Activated CD8-positive, alpha-beta memory T cell treated with anti-CD3 and anti-CD28 coated beads, Interleukin-2, amount 50 U/mL, for 1 hour (primary cell): ENCODE measurements around the gene UBL3.
A peak's percentile ranks its signal among the peaks of the same experiment; 100 is the strongest.

ENCODE experiments used
- DNase-seq: peaks from one replicate; pipeline ENCODE4 v3.0.0-alpha.2; 2020; ENCODE audit errors: extremely low read depth

UBL3 gene

GRCh38 chr13:29850213-29850898 is at the start of gene UBL3:
Gene UBL3 (minus strand): TSS chr13:29850617. CDS start chr13:29849538, 1,079 bp downstream.
- DNase-seq: peak; percentile 82

- no peak for DNase-seq
These were observed 46.7 kb upstream of the UBL3 start for GRCh38 chr13:29897102-29897501.

- no peak for DNase-seq
These were observed 43.0 kb upstream of the UBL3 start for GRCh38 chr13:29893438-29893837.

GRCh38 chr13:29892151-29892550 is 41.7 kb upstream of the UBL3 start:
- no peak for DNase-seq

- DNase-seq: no peak
These were observed 38.7 kb upstream of the UBL3 start for GRCh38 chr13:29889111-29889510.

GRCh38 chr13:29888306-29888705 is 37.9 kb upstream of the UBL3 start:
- DNase-seq: no peak

GRCh38 chr13:29887686-29888085 is 37.3 kb upstream of the UBL3 start:
- no peak for DNase-seq

- no peak for DNase-seq
These were observed 36.7 kb upstream of the UBL3 start for GRCh38 chr13:29887030-29887557.

- DNase-seq: no peak
These were observed 36.0 kb upstream of the UBL3 start for GRCh38 chr13:29886446-29886845.

GRCh38 chr13:29885989-29886388 is 35.6 kb upstream of the UBL3 start:
- DNase-seq: no peak

- DNase-seq: no peak
These were observed 34.4 kb upstream of the UBL3 start for GRCh38 chr13:29884671-29885430.

- DNase-seq: no peak
These were observed 33.6 kb upstream of the UBL3 start for GRCh38 chr13:29883941-29884518.

GRCh38 chr13:29882076-29882475 is 31.7 kb upstream of the UBL3 start:
- DNase-seq: no peak

GRCh38 chr13:29878101-29878500 is 27.7 kb upstream of the UBL3 start:
- no peak for DNase-seq

- DNase-seq: no peak
These were observed 27.1 kb upstream of the UBL3 start for GRCh38 chr13:29877456-29878078.

GRCh38 chr13:29875646-29876045 is 25.2 kb upstream of the UBL3 start:
- no peak for DNase-seq

- no peak for DNase-seq
These were observed 18.2 kb upstream of the UBL3 start for GRCh38 chr13:29868581-29868980.

GRCh38 chr13:29865934-29866333 is 15.5 kb upstream of the UBL3 start:
- no peak for DNase-seq

GRCh38 chr13:29861694-29862110 is 11.3 kb upstream of the UBL3 start:
- DNase-seq: no peak

- no peak for DNase-seq
These were observed 9.6 kb upstream of the UBL3 start for GRCh38 chr13:29859971-29860370.

GRCh38 chr13:29858667-29859066 is 8.2 kb upstream of the UBL3 start:
- DNase-seq: no peak

GRCh38 chr13:29858231-29858630 is 7.8 kb upstream of the UBL3 start:
- DNase-seq: no peak
